DND-41 (cell line): ENCODE results near the gene RARG.

Source experiments
- CTCF ChIP-seq: IDR thresholded peaks from 2 replicates; pipeline ENCODE4 v1.5.1; 2012; ENCODE audit warnings: borderline replicate concordance, low read length, moderate library complexity, mild to moderate bottlenecking; ENCODE audit not compliant: poor library complexity, severe bottlenecking; ENCODE audit errors: extremely low read depth
- EZH2 ChIP-seq: IDR thresholded peaks from 3 replicates; pipeline ENCODE4 v1.6.1; 2012; ENCODE audit warnings: borderline replicate concordance, low read depth, mild to moderate bottlenecking, moderate library complexity, low read length, inconsistent platforms; ENCODE audit not compliant: severe bottlenecking

GRCh38 chr12:53210843-53211242 is 21.2 kb downstream of the RARG start:
- TF ChIP-seq CTCF: no peak
- TF ChIP-seq EZH2: no peak
